KG1 (cell line): ENCODE results near the gene MLH3.
"Not testable (repeated sequence)": the region's sequence is repeated elsewhere in the genome, so short reads cannot be mapped to it uniquely, and the experiment has no call there.

Source experiments
- DNase-seq: peaks from one replicate; lab custom pipeline; 2025; lab: John Stamatoyannopoulos, UW

Gene MLH3

GRCh38 chr14:75050852-75051555 lies at the start of gene MLH3:
TSS of gene MLH3 (minus strand) at chr14:75051467. CDS start at chr14:75049655, 1,812 bp downstream.
- peak; percentile 56 for DNase-seq

- DNase-seq, result no peak
Measured at GRCh38 chr14:75098682-75099081, 47.4 kb upstream of the MLH3 start.

- no peak for DNase-seq
Measured at GRCh38 chr14:75098212-75098611, 46.9 kb upstream of the MLH3 start.

- DNase-seq, result no peak
Measured at GRCh38 chr14:75096959-75097358, 45.7 kb upstream of the MLH3 start.

- no peak for DNase-seq
Measured at GRCh38 chr14:75095690-75096089, 44.4 kb upstream of the MLH3 start.

GRCh38 chr14:75094896-75095295 lies 43.6 kb upstream of the MLH3 start:
- DNase-seq, result no peak

- DNase-seq, result no peak
Measured at GRCh38 chr14:75092698-75093097, 41.4 kb upstream of the MLH3 start.

GRCh38 chr14:75091251-75091650 lies 40.0 kb upstream of the MLH3 start:
- DNase-seq, result no peak

GRCh38 chr14:75090353-75090752 lies 39.1 kb upstream of the MLH3 start:
- no peak for DNase-seq

GRCh38 chr14:75088566-75089373 lies 37.5 kb upstream of the MLH3 start:
- peak; percentile 30 for DNase-seq

GRCh38 chr14:75088153-75088552 lies 36.9 kb upstream of the MLH3 start:
- DNase-seq, result no peak

- DNase-seq, result no peak
Measured at GRCh38 chr14:75084513-75084912, 33.2 kb upstream of the MLH3 start.

- DNase-seq, result no peak
Measured at GRCh38 chr14:75083271-75083670, 32.0 kb upstream of the MLH3 start.

GRCh38 chr14:75081660-75082229 lies 30.5 kb upstream of the MLH3 start:
- DNase-seq, result no peak

- DNase-seq, result no peak
Measured at GRCh38 chr14:75079521-75079920, 28.3 kb upstream of the MLH3 start.

- DNase-seq, result no peak
Measured at GRCh38 chr14:75077794-75078193, 26.5 kb upstream of the MLH3 start.

GRCh38 chr14:75070383-75070782 lies 19.1 kb upstream of the MLH3 start:
- no peak for DNase-seq

- DNase-seq, result no peak
Measured at GRCh38 chr14:75069811-75070145, 18.5 kb upstream of the MLH3 start.

- DNase-seq, result no peak
Measured at GRCh38 chr14:75069121-75069810, 18.0 kb upstream of the MLH3 start, which contains the start of gene ZC2HC1C. TSS of gene ZC2HC1C (plus strand) at chr14:75069641. CDS start at chr14:75070574, 933 bp downstream.

GRCh38 chr14:75068294-75069120 lies 17.2 kb upstream of the MLH3 start:
- no peak for DNase-seq

GRCh38 chr14:75067765-75068164 lies 16.5 kb upstream of the MLH3 start:
- DNase-seq, result not testable (repeated sequence)

- no peak for DNase-seq
Measured at GRCh38 chr14:75067212-75067611, 15.9 kb upstream of the MLH3 start.
